ENCODE data around the gene CHN2. TPM values are rescaled to one million over a fixed set of nuclear protein-coding genes. Genes with fewer than 3 reads are reported as not detected.

Gene CHN2
- total RNA-seq, 1 experiment from 2014 or later = 2.1 TPM

DNA sequence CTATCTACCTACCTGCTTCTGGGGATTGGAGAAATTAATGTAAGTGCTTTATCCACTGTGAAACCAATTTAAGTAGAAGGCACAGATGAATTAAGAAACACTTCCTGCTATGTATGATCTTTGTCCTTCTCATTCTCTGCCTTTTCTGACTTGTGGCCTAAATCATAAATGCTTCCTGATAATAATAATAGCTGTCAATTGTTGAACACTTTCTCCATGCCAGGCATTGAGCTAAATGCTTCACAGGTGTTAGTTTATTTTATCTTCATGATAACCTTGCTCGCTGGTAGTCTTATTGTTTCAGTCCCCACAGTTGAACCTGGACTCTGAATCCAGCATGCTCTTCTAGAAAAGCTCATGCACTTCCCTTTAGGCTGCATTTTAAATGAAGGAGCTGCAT is 75.4 kb downstream of the CHN2 start:
- H3K9me3 ChIP-seq (ENCODE audit: control insufficient read depth in 1 of 2, insufficient read depth in 1 of 2, low read depth in 1 of 2, low read length in 2 of 2) = no peaks in the 10 kb centered on the region
- H3K9ac ChIP-seq (ENCODE audit: low read length) = no peak overlapping the region
- POLR2A ChIA-PET = interaction anchor here (0.6 kb wide), 1 partner anchor 150 kb away, joined by 3 read pairs; no protein-coding TSS in a partner anchor
- H2AFZ ChIP-seq (ENCODE audit: low read depth, low read length, poor library complexity, severe bottlenecking) = no peak overlapping the region
- no peaks in the 10 kb centered on the region for H3K9me2 ChIP-seq (ENCODE audit: insufficient read depth)
- H4K20me1 ChIP-seq (ENCODE audit: insufficient read depth) = no peaks in the 10 kb centered on the region
- peaks cover 4% of the 10 kb centered on the region in 2 experiments; a peak in 3 of 4 replicates for H3K4me1 ChIP-seq (ENCODE audit: control insufficient read depth in 1 of 2, insufficient read depth in 2 of 2, low read length in 2 of 2)
- H3K27ac ChIP-seq (ENCODE audit: low read depth, low read length) = no peak overlapping the region
- RAD21 ChIA-PET (ENCODE audit: low non-redundant PET in 1 of 2, low total read pairs in 2 of 2, uncharacterized antibody in 2 of 2, unreplicated experiment in 2 of 2) = no interaction called here
- CTCF ChIA-PET = no interaction called here
- no peak for DNase-seq (ENCODE audit: low read depth, low spot score)
- no peaks in the 10 kb centered on the region for H3K79me2 ChIP-seq (ENCODE audit: insufficient read depth, low read length)
- H3K4me3 ChIP-seq (replicated peaks in 1 of 2; ENCODE audit: low read depth in 1 of 2, low read length in 2 of 2) = no peak overlapping the region
- no peaks in the 10 kb centered on the region for H3K36me3 ChIP-seq (ENCODE audit: control insufficient read depth in 1 of 2, insufficient read depth in 2 of 2, low read length in 2 of 2)
- no peak for ATAC-seq
- intact Hi-C loops (cut with micrococcal nuclease) = no loop called here
- no peak overlapping the region for H3K4me2 ChIP-seq (ENCODE audit: low read length)
- BruUV-seq (replicated peaks) = no TSS peak
- 0 out of 2 replicates have a peak, but pooled peaks cover 6% of the 10 kb centered on the region for H3K27me3 ChIP-seq (ENCODE audit: insufficient read depth, low read length)
- TF ChIP-seq ELF1 (IDR thresholded peaks at IDR 0.05; ENCODE audit: borderline replicate concordance, low read depth) (no peak), EZH2 (IDR thresholded peaks at IDR 0.05) (no peak), EZH2phosphoT487 (IDR thresholded peaks at IDR 0.05; ENCODE audit: borderline replicate concordance) (no peak), CBX3 (IDR thresholded peaks at IDR 0.05; ENCODE audit: low read depth) (no peak), YY1 (IDR thresholded peaks at IDR 0.05; ENCODE audit: extremely low read depth, insufficient replicate concordance, low read depth, low read length) (no peak), ZNF274 (IDR thresholded peaks at IDR 0.05; ENCODE audit: low read depth, low read length) (no peak), SRF (IDR thresholded peaks at IDR 0.05; ENCODE audit: low read depth) (no peak), REST (IDR thresholded peaks at IDR 0.05; ENCODE audit: low read depth) (no peak), CEBPB (IDR thresholded peaks at IDR 0.05; ENCODE audit: low read depth) (no peak), SIN3A (IDR thresholded peaks at IDR 0.05; ENCODE audit: low read depth) (no peak), TCF7L2 (IDR thresholded peaks at IDR 0.05; ENCODE audit: borderline replicate concordance, extremely low read depth, insufficient read depth, insufficient read length) (no peak), JUND (IDR thresholded peaks at IDR 0.05) (no peak), EGR1 (IDR thresholded peaks at IDR 0.05; ENCODE audit: low read depth) (no peak), ZFX (IDR thresholded peaks at IDR 0.05) (no peak), FOSL1 (IDR thresholded peaks at IDR 0.05; ENCODE audit: low read depth) (no peak), SP1 (IDR thresholded peaks at IDR 0.05; ENCODE audit: low read depth) (no peak), RAD21 (IDR thresholded peaks at IDR 0.05; ENCODE audit: low read depth) (no peak), POLR2A (IDR thresholded peaks at IDR 0.05; ENCODE audit: borderline replicate concordance, extremely low read depth, insufficient read depth, insufficient read length) (no peak)
- TF ChIP-seq, protein P1, sequence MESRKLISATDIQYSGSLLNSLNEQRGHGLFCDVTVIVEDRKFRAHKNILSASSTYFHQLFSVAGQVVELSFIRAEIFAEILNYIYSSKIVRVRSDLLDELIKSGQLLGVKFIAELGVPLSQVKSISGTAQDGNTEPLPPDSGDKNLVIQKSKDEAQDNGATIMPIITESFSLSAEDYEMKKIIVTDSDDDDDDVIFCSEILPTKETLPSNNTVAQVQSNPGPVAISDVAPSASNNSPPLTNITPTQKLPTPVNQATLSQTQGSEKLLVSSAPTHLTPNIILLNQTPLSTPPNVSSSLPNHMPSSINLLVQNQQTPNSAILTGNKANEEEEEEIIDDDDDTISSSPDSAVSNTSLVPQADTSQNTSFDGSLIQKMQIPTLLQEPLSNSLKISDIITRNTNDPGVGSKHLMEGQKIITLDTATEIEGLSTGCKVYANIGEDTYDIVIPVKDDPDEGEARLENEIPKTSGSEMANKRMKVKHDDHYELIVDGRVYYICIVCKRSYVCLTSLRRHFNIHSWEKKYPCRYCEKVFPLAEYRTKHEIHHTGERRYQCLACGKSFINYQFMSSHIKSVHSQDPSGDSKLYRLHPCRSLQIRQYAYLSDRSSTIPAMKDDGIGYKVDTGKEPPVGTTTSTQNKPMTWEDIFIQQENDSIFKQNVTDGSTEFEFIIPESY (IDR thresholded peaks at IDR 0.05; ENCODE audit: extremely low read depth, insufficient replicate concordance, low read length) = no peak
- TF ChIP-seq, protein P2, sequence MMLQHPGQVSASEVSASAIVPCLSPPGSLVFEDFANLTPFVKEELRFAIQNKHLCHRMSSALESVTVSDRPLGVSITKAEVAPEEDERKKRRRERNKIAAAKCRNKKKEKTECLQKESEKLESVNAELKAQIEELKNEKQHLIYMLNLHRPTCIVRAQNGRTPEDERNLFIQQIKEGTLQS (IDR thresholded peaks at IDR 0.05) = no peak

Measured in HCT116 (cell line).